HG02588 (cell line): ENCODE measurements around the gene DOC2B.
"Not testable (repeated sequence)": the region's sequence is repeated elsewhere in the genome, so short reads cannot be mapped to it uniquely, and the experiment has no call there.

Experiments
- ATAC-seq: cut with Tn5 transposase; IDR thresholded peaks from one replicate; pipeline ENCODE4 v1.9.1; 2021; ENCODE audit warnings: mild to moderate bottlenecking, moderate library complexity; ENCODE audit not compliant: unreplicated experiment

DOC2B gene

DNA sequence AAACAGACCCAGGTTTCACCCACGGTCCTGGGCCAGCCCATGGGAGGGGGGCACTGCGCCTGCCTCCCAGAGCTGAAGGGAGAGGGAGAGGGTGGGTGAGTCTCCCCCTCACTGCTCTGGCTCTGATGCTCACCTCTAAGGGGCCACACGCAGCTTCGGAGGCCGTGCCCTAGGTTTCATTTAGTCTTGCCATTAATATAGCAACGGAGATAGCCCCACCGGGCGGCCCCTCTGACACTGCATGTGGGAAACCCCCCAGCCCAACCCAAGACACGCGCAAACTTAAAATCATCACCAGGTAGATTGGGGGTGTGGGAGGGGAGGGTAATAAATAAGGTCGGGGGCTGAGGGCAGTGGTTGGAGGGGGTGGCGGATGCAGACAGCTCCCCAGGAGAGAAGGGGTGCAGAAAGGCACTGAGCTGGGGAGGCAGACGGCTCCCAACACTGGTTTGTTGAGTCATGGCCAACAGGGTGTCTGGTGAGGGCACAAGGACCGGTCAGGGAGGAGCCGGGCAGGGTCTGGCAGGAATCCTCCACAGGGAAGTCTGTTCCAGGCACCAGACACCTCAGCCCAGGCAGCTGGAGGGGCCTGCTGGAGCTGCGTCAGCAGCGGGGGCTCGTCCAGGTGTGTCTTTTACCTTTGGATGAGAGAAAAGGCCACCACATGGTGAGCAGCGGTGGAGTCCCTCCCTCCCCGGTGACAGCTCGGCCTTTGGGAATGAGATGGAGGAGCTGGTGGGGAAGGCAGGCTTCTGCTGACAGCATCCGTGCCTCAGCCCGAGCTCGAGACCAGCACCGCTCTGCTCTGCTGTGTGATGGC is 32.0 kb upstream of the DOC2B start:
- no peak for ATAC-seq

GRCh38 chr17:210402-210801 is 29.0 kb upstream of the DOC2B start:
- ATAC-seq, result no peak

- no peak for ATAC-seq
Measured at GRCh38 chr17:208429-208828, 27.0 kb upstream of the DOC2B start.

- no peak for ATAC-seq
Measured at GRCh38 chr17:207775-208174, 26.3 kb upstream of the DOC2B start.

GRCh38 chr17:206941-207560 is 25.6 kb upstream of the DOC2B start:
- no peak for ATAC-seq

DNA sequence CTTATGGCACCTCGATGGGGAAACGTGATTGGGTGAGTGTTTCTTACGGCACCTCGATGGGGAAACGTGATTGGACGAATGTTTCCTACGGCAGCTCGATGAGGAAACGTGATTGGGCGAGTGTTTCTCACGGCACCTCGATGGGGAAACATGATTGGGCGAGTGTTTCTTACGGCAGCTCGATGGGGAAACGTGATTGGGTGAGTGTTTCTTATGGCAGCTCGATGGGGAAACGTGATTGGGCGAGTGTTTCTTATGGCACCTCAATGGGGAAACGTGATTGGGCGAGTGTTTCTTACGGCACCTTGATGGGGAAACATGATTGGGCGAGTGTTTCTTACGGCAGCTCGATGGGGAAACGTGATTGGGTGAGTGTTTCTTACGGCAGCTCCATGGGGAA is 25.0 kb upstream of the DOC2B start:
- not testable (repeated sequence) for ATAC-seq

DNA sequence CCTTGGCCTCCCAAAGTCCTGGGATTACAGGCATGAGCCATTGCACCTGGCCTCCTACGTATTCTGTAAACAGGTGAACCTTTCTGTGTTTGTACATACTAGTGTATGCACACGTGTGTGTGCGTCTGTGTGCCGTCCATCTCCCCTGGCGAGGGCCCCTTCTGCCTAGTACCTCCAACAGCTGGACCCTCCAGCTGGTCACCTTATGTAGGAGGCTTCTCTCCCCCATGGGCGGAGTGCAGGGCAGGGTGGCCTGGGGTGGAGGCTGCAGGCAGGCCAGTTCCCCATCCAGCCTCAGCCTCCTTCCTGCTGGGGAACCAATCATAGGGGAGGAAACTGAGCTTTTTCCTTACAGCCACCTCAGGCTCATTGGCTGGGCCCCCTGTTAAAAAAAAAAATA is 24.4 kb upstream of the DOC2B start:
- no peak for ATAC-seq

- ATAC-seq, result no peak
Measured at GRCh38 chr17:205148-205669, 23.8 kb upstream of the DOC2B start.

- no peak for ATAC-seq
Measured at GRCh38 chr17:204427-205147, 23.1 kb upstream of the DOC2B start.

DNA sequence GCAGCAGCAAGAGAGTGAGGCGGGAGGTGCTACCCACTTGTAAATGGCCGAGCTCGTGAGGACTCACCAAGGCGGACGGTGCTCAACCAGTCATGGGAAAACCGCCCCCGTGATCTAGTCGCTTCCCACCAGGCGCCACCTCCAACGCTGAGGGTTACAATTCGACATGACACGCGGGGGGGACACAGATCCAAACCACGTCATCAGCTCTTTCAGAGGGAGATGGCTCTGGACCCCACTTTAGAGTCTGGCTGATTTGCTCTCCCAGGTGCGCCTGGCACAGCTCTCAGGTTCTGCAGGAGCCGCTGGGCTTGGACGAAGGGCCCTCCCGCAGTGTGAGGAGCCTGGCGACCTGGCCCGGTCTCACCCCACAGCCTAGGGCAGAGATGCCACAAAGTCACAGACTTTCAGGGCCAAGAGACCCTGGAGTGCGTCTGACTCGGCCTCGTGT is 21.1 kb upstream of the DOC2B start:
- ATAC-seq, result no peak

GRCh38 chr17:201736-202135 is 20.3 kb upstream of the DOC2B start:
- ATAC-seq, result not testable (repeated sequence)

DNA sequence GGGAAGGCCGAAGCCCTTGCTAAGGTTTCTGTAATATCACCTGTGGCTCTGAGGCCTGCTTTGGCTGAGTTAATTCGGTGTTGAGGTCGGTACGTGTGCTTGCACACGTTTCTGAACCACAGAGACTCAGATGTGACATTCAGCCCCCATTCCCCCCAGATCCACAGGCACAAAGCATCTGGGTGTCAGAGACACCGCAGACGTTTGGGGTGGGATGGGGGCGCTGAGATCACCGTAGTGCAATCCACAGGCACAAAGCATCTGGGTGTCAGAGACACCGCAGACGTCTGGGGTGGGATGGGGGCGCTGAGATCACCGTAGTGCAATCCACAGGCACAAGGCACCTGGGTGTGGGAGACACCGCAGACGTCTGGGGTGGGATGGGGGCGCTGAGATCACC is 19.8 kb upstream of the DOC2B start:
- not testable (repeated sequence) for ATAC-seq

DNA sequence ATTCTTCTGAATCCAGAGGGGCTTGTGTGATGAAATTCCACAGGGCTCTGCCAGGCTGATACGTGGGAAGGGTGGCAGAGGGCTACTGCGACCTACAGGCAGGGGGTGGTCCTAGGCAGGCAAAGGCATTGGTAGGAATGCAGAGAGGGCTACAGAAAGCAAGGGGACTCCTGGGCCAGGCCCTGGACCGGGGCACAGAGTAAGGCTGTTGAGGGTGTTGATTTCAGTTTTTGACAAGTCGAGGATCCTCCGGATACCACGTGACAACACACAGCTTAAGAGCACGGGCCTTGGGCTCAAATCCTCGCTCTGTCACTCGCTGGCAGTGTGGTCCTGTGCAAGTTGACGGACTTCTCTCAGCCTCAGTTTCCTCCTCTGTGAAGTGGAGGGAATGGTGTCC is 19.1 kb upstream of the DOC2B start:
- ATAC-seq, result no peak

- ATAC-seq, result no peak
Measured at GRCh38 chr17:199806-200545, 18.5 kb upstream of the DOC2B start.

DNA sequence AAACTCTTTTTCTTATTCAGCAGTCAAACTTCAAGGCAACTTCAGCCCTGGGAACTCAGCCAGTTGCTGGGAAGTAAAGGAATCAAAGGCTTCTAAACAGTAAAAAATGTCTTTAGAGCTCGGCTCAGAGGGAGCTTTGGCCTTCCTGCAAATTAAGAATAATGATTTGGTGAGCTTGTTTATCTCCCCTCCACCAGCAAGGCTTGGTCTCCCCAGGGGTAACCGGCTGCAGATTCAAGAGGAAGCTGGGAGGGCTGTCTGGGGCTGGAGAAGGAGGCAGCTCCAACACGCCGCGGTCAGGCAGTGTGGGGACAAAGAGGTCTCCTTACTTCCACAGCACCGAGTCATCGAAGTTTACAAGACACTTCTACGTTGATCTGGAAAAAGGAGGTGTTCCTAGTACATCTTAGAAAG is 17.7 kb upstream of the DOC2B start:
- no peak for ATAC-seq

- not testable (repeated sequence) for ATAC-seq
Measured at GRCh38 chr17:198225-198624, 16.8 kb upstream of the DOC2B start.

- no peak for ATAC-seq
Measured at GRCh38 chr17:197352-197751, 15.9 kb upstream of the DOC2B start.

- no peak for ATAC-seq
Measured at GRCh38 chr17:194828-195602, 13.6 kb upstream of the DOC2B start.

- no peak for ATAC-seq
Measured at GRCh38 chr17:193841-194806, 12.7 kb upstream of the DOC2B start.
